ENCODE measurements around the gene MCTP2. TPM values are rescaled to one million over a fixed set of nuclear protein-coding genes. Genes with fewer than 3 reads are reported as not detected.

MCTP2 gene
- total and polyA plus RNA-seq, 2 of the 8 experiments (the other 6 are each of a cell fraction or from before 2014, with no cell fraction given) = 3.4 to 4.5 TPM

- no peaks in the 10 kb centered on the region for H3K79me2 ChIP-seq (ENCODE audit: control insufficient read depth in 1 of 2, insufficient read depth in 2 of 2, low read length in 2 of 2)
- no peak overlapping the region for H3K23ac ChIP-seq (ENCODE audit: insufficient read length)
- no peak overlapping the region for H2BK120ac ChIP-seq (replicated peaks; ENCODE audit: low read depth, low read length)
- H4K8ac ChIP-seq (ENCODE audit: extremely low read depth, insufficient read depth, low read length) = no peak overlapping the region
- no peak overlapping the region for H3K18ac ChIP-seq (ENCODE audit: extremely low read depth, low read length)
- H3K23me2 ChIP-seq (ENCODE audit: low read depth, low read length) = no peaks in the 10 kb centered on the region
- H3K4me2 ChIP-seq (ENCODE audit: insufficient read depth in 1 of 2, low read depth in 2 of 2, low read length in 2 of 2) = no peak overlapping the region
- WGBS, 2 experiments (ENCODE audit: extremely low coverage in 1 of 2, insufficient coverage in 1 of 2, insufficient read length in 1 of 2, insufficient replicate concordance in 2 of 2, low coverage in 1 of 2, low lambda C conversion rate in 2 of 2, missing lambda C conversion rate in 1 of 2) = 88% methylated on average over 1 of the region's 1 CpG; no CpG with 5 or more reads in 1 of the 2 experiments
- no peaks in the 10 kb centered on the region for H3K79me1 ChIP-seq (ENCODE audit: low read depth, low read length)
- no peak overlapping the region for H2BK12ac ChIP-seq (ENCODE audit: low read depth, low read length)
- no peak overlapping the region for H3K4ac ChIP-seq (replicated peaks; ENCODE audit: insufficient read length, low read depth, low read length)
- H3K9ac ChIP-seq (replicated peaks in 1 of 4; ENCODE audit: extremely low read depth in 1 of 4, low read depth in 3 of 4, low read length in 3 of 4) = no peak overlapping the region
- ChIA-PET CTCF (ENCODE audit: partially characterized antibody) (interaction anchor here (1.1 kb wide), 1 partner anchor 17 kb away, joined by 5 read pairs; no protein-coding TSS in a partner anchor), POLR2A (ENCODE audit: partially characterized antibody) (no interaction called here)
- no peaks in the 10 kb centered on the region for H3K27me3 ChIP-seq (replicated peaks in 1 of 4; ENCODE audit: control insufficient read depth in 3 of 4, extremely low read depth in 1 of 4, insufficient read depth in 3 of 4, low read length in 3 of 4)
- H3K4me1 ChIP-seq (replicated peaks in 1 of 4; ENCODE audit: control insufficient read depth in 3 of 4, insufficient read depth in 4 of 4, low read length in 3 of 4) = no peaks in the 10 kb centered on the region
- no peak overlapping the region for H3K56ac ChIP-seq (replicated peaks; ENCODE audit: insufficient read length, low read depth, low read length)
- no peak overlapping the region for H2BK15ac ChIP-seq (ENCODE audit: low read length)
- H3K27ac ChIP-seq (ENCODE audit: low read depth, low read length) = no peak overlapping the region
- no peak overlapping the region for H3K14ac ChIP-seq (ENCODE audit: insufficient read length)
- no peak overlapping the region for H2BK20ac ChIP-seq (ENCODE audit: low read length)
- H2BK5ac ChIP-seq (ENCODE audit: low read depth, low read length) = no peak overlapping the region
- no peak overlapping the region for H4K5ac ChIP-seq (ENCODE audit: insufficient read length, low read depth, low read length)
- H4K20me1 ChIP-seq (replicated peaks in 1 of 2; ENCODE audit: control insufficient read depth in 1 of 2, insufficient read depth in 2 of 2, low read length in 2 of 2) = no peaks in the 10 kb centered on the region
- H2AFZ ChIP-seq (ENCODE audit: low read length) = no peak overlapping the region
- DNase-seq (ENCODE audit: low read depth in 1 of 2, low spot score in 2 of 2) (no peak), FAIRE-seq (no peak)
- H2AK5ac ChIP-seq (ENCODE audit: low read depth, low read length) = no peak overlapping the region
- H3K36me3 ChIP-seq (ENCODE audit: control insufficient read depth in 2 of 4, insufficient read depth in 4 of 4, low read length in 3 of 4) = no peaks in the 10 kb centered on the region
- H3K4me3 ChIP-seq (ENCODE audit: extremely low read depth in 1 of 4, insufficient read depth in 2 of 4, low read depth in 3 of 4, low read length in 4 of 4) = no peak overlapping the region
- no peak overlapping the region for H4K91ac ChIP-seq (replicated peaks; ENCODE audit: insufficient read length, low read length)
- no peaks in the 10 kb centered on the region for H3K9me3 ChIP-seq (ENCODE audit: insufficient read depth in 2 of 2, low read depth in 1 of 2, low read length in 1 of 2)
- TF ChIP-seq POLR2A (IDR thresholded peaks at IDR 0.05; ENCODE audit: control extremely low read depth in 1 of 2, low read depth in 2 of 2, low read length in 2 of 2) (no peak), CHD2 (IDR thresholded peaks at IDR 0.05; ENCODE audit: low read length) (no peak), CEBPB (IDR thresholded peaks at IDR 0.05; ENCODE audit: low read depth, low read length) (no peak), KDM1A (IDR thresholded peaks at IDR 0.05; ENCODE audit: borderline replicate concordance, low read length) (no peak), CBX5 (IDR thresholded peaks at IDR 0.05; ENCODE audit: low read depth, low read length) (no peak), EGR1 (IDR thresholded peaks at IDR 0.05; ENCODE audit: borderline replicate concordance, low read depth, low read length) (no peak), GABPA (IDR thresholded peaks at IDR 0.05; ENCODE audit: borderline replicate concordance, insufficient read depth, low read length) (no peak), TCF12 (IDR thresholded peaks at IDR 0.05; ENCODE audit: low read depth, low read length) (no peak), KDM4A (IDR thresholded peaks at IDR 0.05; ENCODE audit: low read depth, low read length, severe bottlenecking) (no peak), BACH1 (IDR thresholded peaks at IDR 0.05; ENCODE audit: low read length) (no peak), SRF (IDR thresholded peaks at IDR 0.05; ENCODE audit: low read depth, low read length) (no peak), TAF1 (IDR thresholded peaks at IDR 0.05; ENCODE audit: low read depth, low read length) (no peak), RXRA (IDR thresholded peaks at IDR 0.05; ENCODE audit: insufficient read depth, low read depth, low read length) (no peak), ASH2L (IDR thresholded peaks at IDR 0.05; ENCODE audit: low read length) (no peak), SP2 (IDR thresholded peaks at IDR 0.05; ENCODE audit: low read length) (no peak)
- TF ChIP-seq, protein P1, sequence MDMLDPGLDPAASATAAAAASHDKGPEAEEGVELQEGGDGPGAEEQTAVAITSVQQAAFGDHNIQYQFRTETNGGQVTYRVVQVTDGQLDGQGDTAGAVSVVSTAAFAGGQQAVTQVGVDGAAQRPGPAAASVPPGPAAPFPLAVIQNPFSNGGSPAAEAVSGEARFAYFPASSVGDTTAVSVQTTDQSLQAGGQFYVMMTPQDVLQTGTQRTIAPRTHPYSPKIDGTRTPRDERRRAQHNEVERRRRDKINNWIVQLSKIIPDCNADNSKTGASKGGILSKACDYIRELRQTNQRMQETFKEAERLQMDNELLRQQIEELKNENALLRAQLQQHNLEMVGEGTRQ (IDR thresholded peaks at IDR 0.05; ENCODE audit: low read length) = no peak
Observed at GRCh38 chr15:94509259-94509658, 277.9 kb downstream of the MCTP2 start.
